AG04449 (cell line): ENCODE measurements around the gene FBXW8.

Experiments used
- CTCF ChIA-PET: fragments of 350-600 bp; formaldehyde crosslinking; extraction: SDS; loops from one replicate; lab custom pipeline; 2021; ENCODE audit warnings: antibody characterized with exemption; lab: Yijun Ruan, JAX
- POLR2A ChIA-PET: fragments of 400-600, 350-600 bp; formaldehyde crosslinking; extraction: SDS; loops from one replicate; lab custom pipeline; 2020; ENCODE audit warnings: antibody characterized with exemption, inconsistent platforms; lab: Yijun Ruan, JAX
- DNase-seq: peaks from one replicate; pipeline ENCODE4 v3.0.0-alpha.2; 2010; ENCODE audit warnings: low read depth, low spot score
- H3K4me3 ChIP-seq: 2 replicates; pipeline ENCODE4 v1.5.1; 2011; ENCODE audit warnings: low read depth, mild to moderate bottlenecking, control low read depth, low read length
- TF ChIP-seq, protein P1 (sequence below): IDR thresholded peaks from one replicate; pipeline ENCODE4 v1.5.1; 2011; ENCODE audit warnings: mild to moderate bottlenecking, moderate library complexity, low read length, control low read depth, inconsistent platforms; ENCODE audit not compliant: insufficient read depth; ENCODE audit errors: missing control alignments

Gene FBXW8

DNA sequence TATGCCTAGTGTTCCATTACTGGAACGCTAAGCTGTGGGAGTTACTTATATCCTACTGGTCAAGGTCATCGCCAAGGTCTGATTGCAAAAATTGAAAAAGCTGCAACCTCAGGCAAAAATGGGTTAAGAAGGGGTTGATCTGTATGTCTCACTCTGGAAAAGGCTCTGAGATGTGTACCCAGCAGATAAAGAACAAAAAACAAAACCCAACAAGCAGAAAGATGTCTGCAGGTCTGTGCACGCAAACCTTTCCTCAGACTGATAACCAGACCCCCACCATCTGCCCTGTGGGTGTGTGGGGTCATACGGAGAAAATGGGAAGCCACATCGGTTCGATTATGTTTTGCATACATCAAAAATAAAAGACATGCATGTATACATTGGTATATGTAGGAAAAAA is 132.1 kb downstream of the FBXW8 start:
- ChIA-PET POLR2A (no interaction called here), CTCF (no interaction called here)
- H3K4me3 ChIP-seq, result no peak overlapping the region
- TF ChIP-seq, protein P1, sequence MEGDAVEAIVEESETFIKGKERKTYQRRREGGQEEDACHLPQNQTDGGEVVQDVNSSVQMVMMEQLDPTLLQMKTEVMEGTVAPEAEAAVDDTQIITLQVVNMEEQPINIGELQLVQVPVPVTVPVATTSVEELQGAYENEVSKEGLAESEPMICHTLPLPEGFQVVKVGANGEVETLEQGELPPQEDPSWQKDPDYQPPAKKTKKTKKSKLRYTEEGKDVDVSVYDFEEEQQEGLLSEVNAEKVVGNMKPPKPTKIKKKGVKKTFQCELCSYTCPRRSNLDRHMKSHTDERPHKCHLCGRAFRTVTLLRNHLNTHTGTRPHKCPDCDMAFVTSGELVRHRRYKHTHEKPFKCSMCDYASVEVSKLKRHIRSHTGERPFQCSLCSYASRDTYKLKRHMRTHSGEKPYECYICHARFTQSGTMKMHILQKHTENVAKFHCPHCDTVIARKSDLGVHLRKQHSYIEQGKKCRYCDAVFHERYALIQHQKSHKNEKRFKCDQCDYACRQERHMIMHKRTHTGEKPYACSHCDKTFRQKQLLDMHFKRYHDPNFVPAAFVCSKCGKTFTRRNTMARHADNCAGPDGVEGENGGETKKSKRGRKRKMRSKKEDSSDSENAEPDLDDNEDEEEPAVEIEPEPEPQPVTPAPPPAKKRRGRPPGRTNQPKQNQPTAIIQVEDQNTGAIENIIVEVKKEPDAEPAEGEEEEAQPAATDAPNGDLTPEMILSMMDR, result no peak
- no peak for DNase-seq

DNA sequence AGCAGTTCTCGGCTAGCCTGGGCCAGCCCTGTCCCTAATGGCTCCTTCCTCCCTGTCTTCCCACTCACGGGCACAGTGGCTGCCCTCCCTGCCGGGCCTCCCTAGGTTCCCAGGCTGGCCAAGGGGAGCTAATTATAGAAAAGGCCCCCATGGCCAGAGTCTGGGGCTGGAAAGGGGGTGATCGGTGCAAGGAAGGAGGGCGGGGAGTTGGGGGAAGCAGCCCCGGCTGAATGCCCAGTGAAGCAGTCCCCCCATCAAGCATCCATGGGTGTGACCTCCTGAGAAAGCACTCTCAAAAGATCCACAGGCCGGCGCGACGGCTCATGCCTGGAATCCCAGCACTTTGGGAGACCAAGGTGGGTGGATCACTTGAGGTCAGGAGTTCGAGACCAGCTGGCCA is 133.6 kb downstream of the FBXW8 start:
- TF ChIP-seq, protein P1, result no peak

DNA sequence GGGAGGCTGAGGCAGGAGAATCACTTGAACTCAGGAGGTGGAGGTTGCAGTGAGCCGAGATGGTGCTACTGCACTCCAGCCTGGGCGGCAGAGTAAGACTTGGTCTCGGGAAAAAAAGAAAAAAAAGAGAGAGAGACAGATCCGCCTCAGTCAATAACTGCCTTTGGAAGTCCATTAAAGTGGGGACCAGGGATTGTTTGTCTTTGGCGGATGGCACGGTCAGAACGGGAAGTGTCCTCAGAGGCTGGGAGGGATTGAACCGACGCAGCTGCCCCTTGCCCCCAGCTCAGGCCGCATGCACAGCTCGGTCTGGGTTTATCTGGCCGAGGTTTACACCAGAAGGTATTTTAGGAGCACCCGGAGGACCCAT is 134.0 kb downstream of the FBXW8 start:
- no peak for DNase-seq
- POLR2A ChIA-PET, result no interaction called here
- no peak overlapping the region for H3K4me3 ChIP-seq
- CTCF ChIA-PET, result no interaction called here
- TF ChIP-seq, protein P1, result no peak

More for the DNA sequence above, 133.6 kb downstream of the FBXW8 start:
- DNase-seq, result no peak
- no peak overlapping the region for H3K4me3 ChIP-seq
- ChIA-PET POLR2A (no interaction called here), CTCF (no interaction called here)

DNA sequence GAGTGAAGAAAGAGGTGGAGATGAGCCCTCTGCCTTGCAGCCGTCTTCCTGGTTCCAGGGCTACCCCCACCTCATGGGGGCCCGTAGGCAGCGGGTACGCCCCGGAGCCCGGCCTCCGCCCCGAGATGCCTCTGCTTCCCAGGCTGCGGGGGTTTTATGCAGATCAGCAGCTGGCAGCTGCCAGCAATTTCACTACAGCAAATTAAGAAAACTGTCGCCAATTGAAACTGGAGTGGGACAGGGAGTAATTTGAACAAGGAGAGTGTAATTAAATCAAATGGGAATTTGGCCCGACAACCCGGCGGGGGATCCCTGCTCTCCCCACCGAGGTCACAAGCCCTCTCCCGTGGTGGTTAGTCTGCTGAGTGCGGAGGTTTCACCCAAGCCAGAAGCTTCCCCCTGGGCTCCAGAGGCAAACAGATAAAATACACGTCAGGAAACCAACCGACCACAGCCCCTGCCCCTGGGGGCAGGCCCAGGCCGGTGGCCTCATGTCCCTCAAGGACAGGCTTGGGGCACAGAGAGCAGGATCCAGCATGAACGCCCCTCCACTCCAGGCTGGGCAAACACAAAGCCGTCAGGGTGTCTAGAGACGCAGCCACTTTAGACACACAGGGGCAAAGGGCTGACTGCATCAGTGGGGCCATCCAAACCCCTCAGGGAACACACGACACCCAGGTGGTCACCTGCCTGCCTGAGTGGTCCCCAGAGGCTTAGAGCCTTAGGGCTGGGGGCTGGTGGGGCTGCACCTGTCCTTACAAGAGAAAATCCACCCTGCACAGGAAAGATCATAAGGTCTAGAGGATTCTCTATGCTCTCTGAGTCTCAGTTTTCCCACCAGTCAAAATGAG is 134.6 kb downstream of the FBXW8 start:
- no peak overlapping the region for H3K4me3 ChIP-seq
- ChIA-PET CTCF (no interaction called here), POLR2A (no interaction called here)
- no peak for DNase-seq
- TF ChIP-seq, protein P1, result no peak

DNA sequence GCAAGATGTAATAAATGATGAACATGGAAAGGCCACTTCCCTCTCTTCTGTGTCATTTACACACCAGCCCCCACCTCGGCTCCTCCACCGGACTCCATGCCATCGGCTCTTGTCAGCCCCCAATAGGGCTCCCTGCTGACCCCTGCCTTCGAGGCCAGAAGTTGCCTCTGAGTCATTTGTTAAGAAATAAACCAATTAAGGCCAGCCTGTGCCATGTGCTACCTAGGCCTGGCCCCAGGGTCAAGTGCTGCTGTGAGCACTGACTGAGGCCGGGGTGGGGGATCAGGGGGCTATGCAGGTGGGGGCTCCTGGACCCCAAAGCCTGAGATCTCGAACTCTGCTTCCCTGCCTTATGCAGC is 135.2 kb downstream of the FBXW8 start:
- DNase-seq, result no peak
- ChIA-PET CTCF (no interaction called here), POLR2A (no interaction called here)
- TF ChIP-seq, protein P1, result no peak
- no peak overlapping the region for H3K4me3 ChIP-seq

DNA sequence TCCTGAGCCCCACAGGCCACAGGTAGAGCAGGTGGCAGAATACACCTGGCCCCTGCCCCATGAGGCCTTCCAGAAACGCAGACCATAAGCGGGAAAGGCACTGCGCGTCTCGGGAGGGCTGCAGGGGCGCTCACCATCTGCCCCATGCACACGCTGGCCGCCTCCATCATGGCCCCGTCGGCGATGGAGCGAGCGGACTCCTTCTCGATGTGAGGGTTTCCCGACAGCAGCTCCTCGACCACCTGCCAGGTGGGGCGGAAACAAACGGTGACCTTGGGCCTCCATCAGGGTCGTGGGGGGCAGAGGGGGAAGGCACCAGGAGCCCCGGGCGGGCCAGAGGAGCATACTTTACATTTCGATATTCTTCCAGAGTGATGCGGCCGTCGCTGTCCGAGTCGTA is 135.7 kb downstream of the FBXW8 start:
- TF ChIP-seq, protein P1, result no peak
- H3K4me3 ChIP-seq, result no peak overlapping the region
- DNase-seq, result no peak
- ChIA-PET CTCF (interaction anchor here (2.0 kb wide), 1 partner anchor 21 kb away, joined by 6 read pairs; no protein-coding TSS in a partner anchor), POLR2A (no interaction called here)
